IMR-90 (cell line): ENCODE results near the gene INO80B.

Experiments
- BHLHE40 ChIP-seq: fragments of 150-350 bp; IDR thresholded peaks from 2 replicates; pipeline ENCODE4 v1.6.1; 2016; ENCODE audit warnings: mild to moderate bottlenecking, low read depth, low read length
- CEBPB ChIP-seq: IDR thresholded peaks from 2 replicates; pipeline ENCODE4 v1.6.1; 2012; ENCODE audit warnings: low read depth, low read length, improper control_type of control experiment
- ELK1 ChIP-seq: fragments of 150-350 bp; IDR thresholded peaks from 2 replicates; pipeline ENCODE4 v1.6.1; 2016; ENCODE audit warnings: low read depth, mild to moderate bottlenecking, low read length, moderate library complexity, borderline replicate concordance
- FOS ChIP-seq: fragments of 150-350 bp; IDR thresholded peaks from 2 replicates; pipeline ENCODE4 v1.6.1; 2016; ENCODE audit warnings: low read depth, low read length
- MAFK ChIP-seq: IDR thresholded peaks from 2 replicates; pipeline ENCODE4 v1.6.1; 2012; ENCODE audit warnings: low read depth, low read length, improper control_type of control experiment
- MAZ ChIP-seq: IDR thresholded peaks from 2 replicates; pipeline ENCODE4 v1.6.1; 2012; ENCODE audit warnings: low read depth, mild to moderate bottlenecking, low read length, improper control_type of control experiment, moderate library complexity, borderline replicate concordance
- MXI1 ChIP-seq: IDR thresholded peaks from 2 replicates; pipeline ENCODE4 v1.6.1; 2012; ENCODE audit warnings: low read depth, mild to moderate bottlenecking, low read length, moderate library complexity, borderline replicate concordance
- POLR2A ChIP-seq: IDR thresholded peaks from 2 replicates; pipeline ENCODE4 v1.6.1; 2012; ENCODE audit warnings: mild to moderate bottlenecking, low read depth, low read length
- RAD21 ChIP-seq: IDR thresholded peaks from 2 replicates; pipeline ENCODE4 v1.6.1; 2012; ENCODE audit warnings: low read length, improper control_type of control experiment
- RCOR1 ChIP-seq: IDR thresholded peaks from 2 replicates; pipeline ENCODE4 v1.6.1; 2012; ENCODE audit warnings: mild to moderate bottlenecking, low read length, improper control_type of control experiment; ENCODE audit not compliant: insufficient replicate concordance
- RFX5 ChIP-seq: IDR thresholded peaks from 2 replicates; pipeline ENCODE4 v1.8.0; 2012; ENCODE audit warnings: low read depth, mild to moderate bottlenecking, low read length, moderate library complexity
- SMC3 ChIP-seq: fragments of 150-350 bp; IDR thresholded peaks from 2 replicates; pipeline ENCODE4 v1.6.1; 2016; ENCODE audit warnings: low read depth, mild to moderate bottlenecking, antibody characterized with exemption, low read length, moderate library complexity
- USF2 ChIP-seq: fragments of 150-350 bp; IDR thresholded peaks from 2 replicates; pipeline ENCODE4 v1.6.1; 2017; ENCODE audit warnings: mild to moderate bottlenecking, antibody characterized with exemption, low read length, low read depth
- TF ChIP-seq, protein P1 (sequence below): conservative IDR thresholded peaks from 2 replicates; pipeline ENCODE4 v1.5.1; 2012; ENCODE audit warnings: mild to moderate bottlenecking, low read depth, low read length, improper control_type of control experiment

DNA sequence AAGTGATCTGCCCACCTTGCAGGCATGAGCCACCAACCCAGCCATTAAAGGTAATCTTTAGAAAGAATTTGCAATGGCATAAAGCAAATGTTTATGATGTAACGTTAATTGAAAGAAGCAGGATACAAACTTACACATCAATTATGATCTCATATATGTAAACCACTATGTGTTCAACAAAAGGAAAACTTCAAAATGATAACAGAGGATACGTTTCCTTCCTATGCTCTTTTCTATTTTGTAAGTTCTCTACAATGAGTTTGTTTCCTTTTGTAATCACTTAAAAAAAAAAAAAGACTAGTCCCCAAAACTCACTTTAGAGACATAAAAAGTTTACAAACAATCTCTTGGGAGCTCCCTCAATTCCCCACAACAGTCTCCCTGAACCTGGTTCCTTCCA lies 34.9 kb upstream of the INO80B start:
- TF ChIP-seq, protein P1, sequence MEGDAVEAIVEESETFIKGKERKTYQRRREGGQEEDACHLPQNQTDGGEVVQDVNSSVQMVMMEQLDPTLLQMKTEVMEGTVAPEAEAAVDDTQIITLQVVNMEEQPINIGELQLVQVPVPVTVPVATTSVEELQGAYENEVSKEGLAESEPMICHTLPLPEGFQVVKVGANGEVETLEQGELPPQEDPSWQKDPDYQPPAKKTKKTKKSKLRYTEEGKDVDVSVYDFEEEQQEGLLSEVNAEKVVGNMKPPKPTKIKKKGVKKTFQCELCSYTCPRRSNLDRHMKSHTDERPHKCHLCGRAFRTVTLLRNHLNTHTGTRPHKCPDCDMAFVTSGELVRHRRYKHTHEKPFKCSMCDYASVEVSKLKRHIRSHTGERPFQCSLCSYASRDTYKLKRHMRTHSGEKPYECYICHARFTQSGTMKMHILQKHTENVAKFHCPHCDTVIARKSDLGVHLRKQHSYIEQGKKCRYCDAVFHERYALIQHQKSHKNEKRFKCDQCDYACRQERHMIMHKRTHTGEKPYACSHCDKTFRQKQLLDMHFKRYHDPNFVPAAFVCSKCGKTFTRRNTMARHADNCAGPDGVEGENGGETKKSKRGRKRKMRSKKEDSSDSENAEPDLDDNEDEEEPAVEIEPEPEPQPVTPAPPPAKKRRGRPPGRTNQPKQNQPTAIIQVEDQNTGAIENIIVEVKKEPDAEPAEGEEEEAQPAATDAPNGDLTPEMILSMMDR: no peak
- TF ChIP-seq BHLHE40 (no peak), RFX5 (no peak), ELK1 (no peak), POLR2A (no peak), RAD21 (no peak), MAFK (no peak), SMC3 (no peak), MAZ (no peak), MXI1 (no peak), RCOR1 (no peak), USF2 (no peak), CEBPB (no peak), FOS (no peak)
